ENCODE results near the gene DTX4.

Gene DTX4

DNA sequence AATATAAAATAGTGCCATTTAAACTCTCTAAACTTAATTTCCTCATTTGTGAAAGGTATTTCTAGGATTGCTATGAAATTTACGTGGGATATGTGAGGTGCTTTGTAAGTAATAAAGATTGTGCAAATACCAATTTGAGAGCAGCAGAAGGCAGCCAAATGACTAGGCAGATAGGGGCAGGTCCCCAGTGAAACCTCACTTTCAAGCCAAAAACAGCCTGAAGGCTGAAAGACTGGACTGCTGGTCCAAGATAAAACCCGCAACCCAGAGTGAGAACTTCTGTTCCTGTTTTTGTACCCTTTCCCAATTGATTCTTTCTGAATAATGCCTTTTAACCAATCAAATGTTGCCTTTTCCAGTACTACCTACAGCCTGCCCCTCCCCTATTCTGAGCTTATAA is 7.2 kb downstream of the DTX4 start:
- H3K4me3 ChIP-seq (ENCODE audit: low read depth, low read length): no peak overlapping the region
- DNase-seq (ENCODE audit: low read depth): no peak
- TF ChIP-seq, protein P1, sequence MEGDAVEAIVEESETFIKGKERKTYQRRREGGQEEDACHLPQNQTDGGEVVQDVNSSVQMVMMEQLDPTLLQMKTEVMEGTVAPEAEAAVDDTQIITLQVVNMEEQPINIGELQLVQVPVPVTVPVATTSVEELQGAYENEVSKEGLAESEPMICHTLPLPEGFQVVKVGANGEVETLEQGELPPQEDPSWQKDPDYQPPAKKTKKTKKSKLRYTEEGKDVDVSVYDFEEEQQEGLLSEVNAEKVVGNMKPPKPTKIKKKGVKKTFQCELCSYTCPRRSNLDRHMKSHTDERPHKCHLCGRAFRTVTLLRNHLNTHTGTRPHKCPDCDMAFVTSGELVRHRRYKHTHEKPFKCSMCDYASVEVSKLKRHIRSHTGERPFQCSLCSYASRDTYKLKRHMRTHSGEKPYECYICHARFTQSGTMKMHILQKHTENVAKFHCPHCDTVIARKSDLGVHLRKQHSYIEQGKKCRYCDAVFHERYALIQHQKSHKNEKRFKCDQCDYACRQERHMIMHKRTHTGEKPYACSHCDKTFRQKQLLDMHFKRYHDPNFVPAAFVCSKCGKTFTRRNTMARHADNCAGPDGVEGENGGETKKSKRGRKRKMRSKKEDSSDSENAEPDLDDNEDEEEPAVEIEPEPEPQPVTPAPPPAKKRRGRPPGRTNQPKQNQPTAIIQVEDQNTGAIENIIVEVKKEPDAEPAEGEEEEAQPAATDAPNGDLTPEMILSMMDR (IDR thresholded peaks at IDR 0.05; ENCODE audit: insufficient read depth, low read depth, low read length, missing control alignments): no peak

DNA sequence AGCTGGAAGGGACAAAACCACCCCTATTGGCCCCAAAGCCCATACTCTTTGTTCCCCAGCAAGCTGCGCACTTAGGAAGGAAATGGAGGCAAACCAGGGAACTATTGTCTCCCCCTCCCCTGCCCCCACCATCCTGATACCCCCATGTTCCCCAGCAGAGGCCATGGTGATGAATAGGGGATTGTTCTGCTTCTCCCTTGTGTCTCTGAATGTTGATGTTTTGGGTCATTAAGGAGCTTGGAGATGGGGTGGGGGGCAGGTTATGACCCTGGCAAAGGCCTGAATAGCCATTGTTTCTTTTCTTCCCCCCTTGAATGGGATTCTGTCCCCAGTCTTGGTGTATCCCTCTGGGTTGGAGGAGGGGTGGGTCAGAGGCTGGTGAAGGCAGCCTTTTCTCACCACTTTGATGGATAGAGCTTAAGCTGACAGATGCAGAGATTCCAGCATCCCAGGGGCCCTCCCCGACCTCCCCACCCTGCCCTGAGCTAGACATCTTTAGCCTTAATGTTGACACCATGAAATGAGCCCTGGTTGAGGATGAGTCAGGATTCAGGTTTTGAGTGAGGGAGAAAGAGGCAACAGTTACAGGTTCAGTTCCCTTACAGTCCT is 8.3 kb downstream of the DTX4 start:
- TF ChIP-seq, protein P1 (IDR thresholded peaks at IDR 0.05; ENCODE audit: insufficient read depth, low read depth, low read length, missing control alignments): no peak
- DNase-seq (ENCODE audit: low read depth): no peak
- H3K4me3 ChIP-seq (ENCODE audit: low read depth, low read length): no peak overlapping the region

DNA sequence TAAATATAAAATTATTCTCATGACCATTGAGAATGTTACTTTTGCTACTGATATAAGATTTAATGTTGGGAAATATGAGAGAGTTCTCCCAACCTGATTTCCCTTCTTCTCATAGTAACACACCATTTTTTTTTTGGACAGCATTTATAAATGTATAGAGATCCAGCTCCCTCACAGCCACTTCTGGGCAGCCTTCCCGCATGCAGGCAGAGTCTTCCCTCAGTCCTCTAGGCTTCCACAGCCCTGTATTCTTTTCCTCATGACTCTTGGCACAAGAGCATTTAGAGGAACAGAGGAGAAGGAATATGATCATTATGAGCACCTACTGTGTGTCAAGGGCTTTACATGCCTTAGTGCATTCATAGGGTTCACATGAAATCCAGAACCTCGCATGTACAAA is 9.0 kb downstream of the DTX4 start:
- no peak overlapping the region for H3K4me3 ChIP-seq (ENCODE audit: low read depth, low read length)
- no peak for DNase-seq (ENCODE audit: low read depth)
- TF ChIP-seq, protein P1 (IDR thresholded peaks at IDR 0.05; ENCODE audit: insufficient read depth, low read depth, low read length, missing control alignments): no peak

DNA sequence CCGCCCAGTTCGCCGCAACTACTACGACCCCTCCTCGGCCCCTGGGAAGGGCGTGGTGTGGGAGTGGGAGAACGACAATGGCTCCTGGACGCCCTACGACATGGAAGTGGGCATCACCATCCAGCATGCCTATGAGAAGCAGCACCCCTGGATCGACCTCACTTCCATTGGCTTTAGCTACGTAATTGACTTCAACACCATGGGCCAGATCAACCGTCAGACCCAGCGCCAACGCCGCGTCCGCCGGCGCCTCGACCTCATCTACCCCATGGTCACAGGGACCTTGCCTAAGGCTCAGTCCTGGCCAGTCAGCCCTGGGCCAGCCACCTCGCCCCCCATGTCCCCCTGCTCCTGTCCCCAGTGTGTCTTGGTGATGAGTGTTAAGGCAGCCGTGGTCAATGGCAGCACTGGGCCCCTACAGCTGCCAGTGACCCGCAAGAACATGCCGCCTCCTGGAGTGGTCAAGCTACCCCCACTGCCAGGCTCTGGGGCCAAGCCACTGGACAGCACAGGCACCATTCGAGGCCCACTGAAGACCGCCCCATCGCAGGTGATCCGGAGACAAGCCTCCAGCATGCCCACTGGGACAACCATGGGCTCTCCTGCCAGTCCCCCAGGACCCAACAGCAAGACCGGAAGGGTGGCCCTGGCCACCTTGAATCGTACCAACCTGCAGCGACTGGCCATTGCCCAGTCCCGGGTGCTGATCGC is 10.0 kb downstream of the DTX4 start:
- no peak for DNase-seq (ENCODE audit: low read depth)
- H3K4me3 ChIP-seq (ENCODE audit: low read depth, low read length): no peak overlapping the region
- TF ChIP-seq, protein P1 (IDR thresholded peaks at IDR 0.05; ENCODE audit: insufficient read depth, low read depth, low read length, missing control alignments): no peak

DNA sequence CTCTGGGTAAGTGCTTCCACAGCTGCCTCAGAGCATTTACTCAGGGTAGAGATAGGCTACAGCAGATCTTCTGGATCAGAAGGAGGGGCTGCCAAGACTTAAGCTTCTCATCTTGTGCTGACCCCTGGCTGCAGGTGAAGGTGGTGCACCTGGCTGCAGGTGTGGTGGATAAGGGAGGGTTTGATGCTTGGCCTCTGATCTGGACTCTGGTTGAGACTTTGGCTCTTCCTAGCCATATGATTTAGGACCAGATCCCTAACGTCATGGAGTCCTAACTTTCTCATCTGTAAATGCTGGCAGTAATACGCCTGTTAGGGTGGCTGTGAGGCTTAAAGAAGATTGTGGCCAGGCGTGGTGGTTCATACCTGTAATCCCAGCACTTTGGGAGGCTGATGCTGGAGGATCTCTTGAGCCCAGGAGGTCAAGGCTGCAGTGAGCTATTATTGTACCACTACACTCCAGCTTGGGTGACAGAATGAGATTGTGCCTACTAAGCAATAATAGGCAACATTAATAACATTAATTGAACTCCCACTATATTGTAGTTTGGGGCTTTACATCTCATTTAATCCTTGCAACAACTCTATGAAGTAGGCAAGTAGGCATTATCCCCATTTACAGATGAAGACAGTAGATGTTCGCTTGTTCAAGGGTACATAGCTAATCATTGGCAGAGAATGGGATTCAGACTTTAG is 10.7 kb downstream of the DTX4 start:
- no peak overlapping the region for H3K4me3 ChIP-seq (ENCODE audit: low read depth, low read length)
- TF ChIP-seq, protein P1 (IDR thresholded peaks at IDR 0.05; ENCODE audit: insufficient read depth, low read depth, low read length, missing control alignments): peak; percentile 57
- DNase-seq (ENCODE audit: low read depth): peak; percentile 57

DNA sequence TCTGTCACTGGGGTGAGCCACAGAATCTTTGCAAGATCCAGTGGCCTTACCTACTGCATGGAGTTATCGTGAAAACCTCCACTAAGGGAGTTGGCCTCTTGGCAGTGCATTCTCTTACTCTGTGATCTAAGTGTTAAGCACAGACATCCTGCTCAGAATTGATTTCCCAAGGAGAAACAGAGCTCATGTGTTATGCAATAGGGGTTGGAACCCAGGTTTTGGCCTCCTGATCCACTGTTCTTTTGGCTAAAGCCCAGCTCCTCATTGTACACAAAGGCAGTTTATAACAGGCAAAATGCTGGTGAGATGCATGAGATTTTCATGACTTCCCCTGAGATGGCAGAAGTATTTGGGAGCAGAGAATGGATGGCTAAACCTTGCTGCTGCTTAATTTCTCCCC is 11.8 kb downstream of the DTX4 start:
- TF ChIP-seq, protein P1 (IDR thresholded peaks at IDR 0.05; ENCODE audit: insufficient read depth, low read depth, low read length, missing control alignments): no peak
- no peak overlapping the region for H3K4me3 ChIP-seq (ENCODE audit: low read depth, low read length)
- DNase-seq (ENCODE audit: low read depth): no peak

Measured in GM12865 (cell line).